Chondrocyte (in vitro differentiated cells): Measurements from ENCODE around the gene MRPL19. TPM values are rescaled to one million over a fixed set of nuclear protein-coding genes. Genes with fewer than 3 reads are reported as not detected.
"Not testable (repeated sequence)": the region's sequence is repeated elsewhere in the genome, so short reads cannot be mapped to it uniquely, and the experiment has no call there.

Experiments used
- DNase-seq: peaks from one replicate; pipeline ENCODE4 v3.0.0; 2021; ENCODE audit warnings: mixed read lengths, low spot score
- H3K27ac Mint-ChIP-seq: one replicate; pipeline ENCODE4 v1.8.0; 2021; ENCODE audit warnings: mild to moderate bottlenecking, moderate library complexity, mixed read lengths; ENCODE audit not compliant: unreplicated experiment
- H3K27me3 Mint-ChIP-seq: 2 replicates; pipeline ENCODE4 v1.8.0; 2021; ENCODE audit warnings: low read depth, mixed read lengths
- H3K36me3 Mint-ChIP-seq: 2 replicates; pipeline ENCODE4 v1.8.0; 2021; ENCODE audit warnings: low read depth, mixed read lengths
- H3K4me1 Mint-ChIP-seq: 2 replicates; pipeline ENCODE4 v1.8.0; 2021; ENCODE audit warnings: low read depth, mild to moderate bottlenecking, mixed read lengths
- H3K4me3 Mint-ChIP-seq: one replicate; pipeline ENCODE4 v1.8.0; 2021; ENCODE audit warnings: mild to moderate bottlenecking, moderate library complexity, mixed read lengths; ENCODE audit not compliant: unreplicated experiment
- H3K9me3 Mint-ChIP-seq: 2 replicates; pipeline ENCODE4 v1.8.0; 2021; ENCODE audit warnings: low read depth, mixed read lengths
- total RNA-seq: library from RNA; stranded (reverse); gene quantifications from 3 replicates; pipeline ENCODE4 v1.2.1, GENCODE V29; 2021
- TF ChIP-seq, protein P1 (sequence below): fragments of 200-600 bp; sonication (generic); IDR thresholded peaks from 2 replicates; pipeline ENCODE4 v1.5.0; 2021; ENCODE audit warnings: antibody characterized with exemption, mild to moderate bottlenecking, moderate library complexity

MRPL19 gene
- total RNA-seq, 1 donor from 2014 or later, result 43.5 TPM

DNA sequence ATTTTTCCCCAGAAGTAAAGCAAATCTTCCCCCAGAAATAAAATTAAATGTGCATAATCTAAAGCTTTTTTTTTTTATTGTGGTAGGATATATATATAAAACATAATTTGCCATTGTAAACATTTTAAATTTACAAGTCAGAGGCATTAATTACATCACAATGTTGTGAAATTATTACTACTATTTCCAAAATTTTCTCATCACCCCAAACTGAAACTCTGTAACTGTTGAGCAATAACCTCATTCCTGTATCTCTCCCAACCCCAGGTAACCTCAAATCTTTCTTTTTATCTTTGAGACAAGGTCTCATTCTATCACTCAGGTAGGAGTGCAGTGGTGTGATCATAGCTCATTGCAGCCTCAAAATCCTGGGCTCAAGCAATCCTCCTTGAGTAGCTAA, 11.2 kb downstream of the MRPL19 start:
- TF ChIP-seq, protein P1, sequence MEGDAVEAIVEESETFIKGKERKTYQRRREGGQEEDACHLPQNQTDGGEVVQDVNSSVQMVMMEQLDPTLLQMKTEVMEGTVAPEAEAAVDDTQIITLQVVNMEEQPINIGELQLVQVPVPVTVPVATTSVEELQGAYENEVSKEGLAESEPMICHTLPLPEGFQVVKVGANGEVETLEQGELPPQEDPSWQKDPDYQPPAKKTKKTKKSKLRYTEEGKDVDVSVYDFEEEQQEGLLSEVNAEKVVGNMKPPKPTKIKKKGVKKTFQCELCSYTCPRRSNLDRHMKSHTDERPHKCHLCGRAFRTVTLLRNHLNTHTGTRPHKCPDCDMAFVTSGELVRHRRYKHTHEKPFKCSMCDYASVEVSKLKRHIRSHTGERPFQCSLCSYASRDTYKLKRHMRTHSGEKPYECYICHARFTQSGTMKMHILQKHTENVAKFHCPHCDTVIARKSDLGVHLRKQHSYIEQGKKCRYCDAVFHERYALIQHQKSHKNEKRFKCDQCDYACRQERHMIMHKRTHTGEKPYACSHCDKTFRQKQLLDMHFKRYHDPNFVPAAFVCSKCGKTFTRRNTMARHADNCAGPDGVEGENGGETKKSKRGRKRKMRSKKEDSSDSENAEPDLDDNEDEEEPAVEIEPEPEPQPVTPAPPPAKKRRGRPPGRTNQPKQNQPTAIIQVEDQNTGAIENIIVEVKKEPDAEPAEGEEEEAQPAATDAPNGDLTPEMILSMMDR, result no peak
- no peak for DNase-seq
- H3K27ac Mint-ChIP-seq, result no peak overlapping the region
- H3K4me3 Mint-ChIP-seq, result no peak overlapping the region
- H3K36me3 Mint-ChIP-seq, result peaks cover 58% of the 10 kb centered on the region
- no peaks in the 10 kb centered on the region for H3K27me3 Mint-ChIP-seq
- H3K9me3 Mint-ChIP-seq, result peaks cover 21% of the 10 kb centered on the region
- peaks cover 2% of the 10 kb centered on the region for H3K4me1 Mint-ChIP-seq

DNA sequence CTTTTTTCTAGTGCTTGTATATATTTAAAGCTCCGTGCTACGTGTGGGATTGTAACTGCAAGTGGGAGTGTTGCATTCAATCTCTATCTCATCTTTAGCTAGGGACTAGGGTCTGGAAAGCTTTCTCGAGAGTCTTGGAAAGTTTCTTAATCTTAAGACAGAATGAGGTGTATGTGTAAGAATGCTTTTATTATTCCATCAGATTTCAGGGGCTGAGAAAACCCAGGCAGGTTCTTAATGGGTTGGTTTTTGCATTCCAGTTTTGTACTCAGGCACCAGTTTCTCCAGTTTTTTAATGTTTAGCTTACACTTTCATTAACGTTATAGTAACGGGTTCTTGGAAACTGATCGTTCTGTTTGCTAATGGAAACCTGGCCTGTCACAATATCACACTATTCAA, 20.3 kb downstream of the MRPL19 start:
- TF ChIP-seq, protein P1, result no peak
- Mint-ChIP-seq H3K4me1 (peaks cover 10% of the 10 kb centered on the region), H3K36me3 (peaks cover 19% of the 10 kb centered on the region), H3K27me3 (no peaks in the 10 kb centered on the region), H3K27ac (no peak overlapping the region), H3K4me3 (no peak overlapping the region), H3K9me3 (no peaks in the 10 kb centered on the region)
- no peak for DNase-seq

DNA sequence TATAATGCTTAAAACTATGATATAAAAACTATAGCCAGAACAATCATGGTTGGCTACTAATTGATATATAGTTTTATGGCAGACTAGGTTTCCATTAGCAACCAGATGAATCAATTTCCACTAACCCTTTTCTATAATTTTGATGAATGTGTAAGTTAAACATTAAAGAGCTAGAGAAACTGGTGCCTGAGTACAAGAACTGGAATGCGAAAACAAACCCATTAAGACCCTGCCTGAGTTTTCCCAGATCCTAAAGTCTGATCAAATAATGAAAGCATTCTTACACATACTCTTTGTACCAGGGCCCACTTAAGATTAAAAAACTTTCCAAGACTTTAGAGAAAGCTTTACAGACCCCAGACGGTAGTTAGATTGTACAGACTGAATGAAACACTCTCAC, 21.3 kb downstream of the MRPL19 start:
- Mint-ChIP-seq H3K9me3 (no peaks in the 10 kb centered on the region), H3K4me1 (peaks cover 6% of the 10 kb centered on the region)

DNA sequence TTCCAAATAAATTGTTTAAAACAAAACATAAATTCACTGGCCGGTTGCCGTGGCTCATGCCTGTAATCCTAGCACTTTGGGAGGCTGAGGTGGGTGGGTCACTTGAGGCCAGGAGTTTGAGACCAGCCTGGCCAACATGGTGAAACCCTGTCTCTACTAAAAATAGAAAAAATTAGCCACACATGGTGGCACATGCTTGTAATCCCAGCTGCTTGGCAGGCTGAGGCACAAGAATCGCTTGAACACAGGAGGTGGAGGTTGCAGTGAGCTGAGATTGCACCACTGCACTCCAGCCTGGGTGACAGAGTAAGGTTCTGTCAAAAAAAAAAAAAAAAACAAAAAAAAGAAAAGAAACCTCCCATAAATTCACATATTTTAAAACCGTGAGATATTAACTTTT, 28.8 kb downstream of the MRPL19 start:
- not testable (repeated sequence) for H3K27me3 Mint-ChIP-seq, H3K9me3 Mint-ChIP-seq, DNase-seq, H3K27ac Mint-ChIP-seq, H3K4me3 Mint-ChIP-seq, H3K4me1 Mint-ChIP-seq
- H3K36me3 Mint-ChIP-seq, result peaks cover 11% of the 10 kb centered on the region

More for the DNA sequence above, 21.3 kb downstream of the MRPL19 start:
- TF ChIP-seq, protein P1, result no peak
- Mint-ChIP-seq H3K27me3 (no peaks in the 10 kb centered on the region), H3K4me3 (no peak overlapping the region), H3K27ac (peak overlapping the region; percentile 73), H3K36me3 (peaks cover 19% of the 10 kb centered on the region)
- DNase-seq, result no peak

DNA sequence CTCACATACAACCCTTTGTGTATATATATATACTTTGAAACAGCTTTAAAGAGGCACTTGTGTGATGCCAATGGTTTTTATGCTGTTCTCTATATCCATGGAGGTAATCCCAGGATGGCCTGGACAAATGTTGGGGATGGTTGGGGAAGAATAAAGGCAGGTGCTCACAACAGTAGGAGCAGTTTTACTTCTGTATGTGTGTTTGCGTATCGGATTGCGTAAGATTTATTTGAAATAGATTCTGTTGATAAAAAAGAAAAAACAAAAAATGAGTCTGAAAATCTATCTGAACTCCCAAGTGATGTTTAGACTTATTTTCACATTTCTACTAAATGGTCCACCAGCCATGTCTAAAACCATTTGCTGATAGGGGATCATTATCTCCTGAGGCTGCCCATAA, 29.3 kb downstream of the MRPL19 start:
- TF ChIP-seq, protein P1, result no peak
- Mint-ChIP-seq H3K4me1 (peaks cover 3% of the 10 kb centered on the region), H3K9me3 (no peaks in the 10 kb centered on the region), H3K4me3 (no peak overlapping the region), H3K27me3 (no peaks in the 10 kb centered on the region), H3K27ac (no peak overlapping the region), H3K36me3 (peaks cover 12% of the 10 kb centered on the region)
- no peak for DNase-seq

DNA sequence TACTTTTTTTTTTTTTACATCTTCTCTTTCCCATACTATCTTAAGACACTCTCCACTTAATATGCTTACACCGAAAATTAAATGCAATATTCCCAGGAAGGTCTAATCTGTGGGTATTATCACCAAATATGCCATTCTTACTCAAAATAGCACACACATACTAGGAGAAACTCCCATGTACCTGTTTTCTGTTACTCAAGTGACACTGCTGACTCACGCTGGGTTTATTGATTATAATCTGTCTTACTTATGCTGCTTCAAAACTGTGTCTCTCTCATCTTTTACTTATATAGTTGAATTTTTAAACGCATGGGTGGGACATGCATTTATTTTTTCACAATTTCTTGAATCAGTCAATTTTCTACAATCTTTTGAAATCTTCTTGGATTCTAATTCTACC, 29.9 kb downstream of the MRPL19 start:
- no peak overlapping the region for H3K4me3 Mint-ChIP-seq
- no peak overlapping the region for H3K27ac Mint-ChIP-seq
- H3K27me3 Mint-ChIP-seq, result no peaks in the 10 kb centered on the region
- DNase-seq, result no peak
- peaks cover 3% of the 10 kb centered on the region for H3K4me1 Mint-ChIP-seq
- no peaks in the 10 kb centered on the region for H3K9me3 Mint-ChIP-seq
- H3K36me3 Mint-ChIP-seq, result peaks cover 7% of the 10 kb centered on the region
- TF ChIP-seq, protein P1, result no peak
